GM12891 (cell line): ENCODE results near the gene NOL12.

Source experiments
- DNase-seq: peaks from one replicate; pipeline ENCODE4 v3.0.0; 2011; ENCODE audit warnings: low spot score; ENCODE audit not compliant: insufficient read length
- FAIRE-seq: peaks from 2 replicates; lab custom pipeline; 2011; peaks lifted over from hg19 to GRCh38; lab: Jason Lieb, UNC
- PAX5 ChIP-seq: IDR thresholded peaks from 2 replicates; pipeline ENCODE4 v1.6.1; 2011; ENCODE audit warnings: low read length, moderate library complexity, mild to moderate bottlenecking; ENCODE audit not compliant: insufficient read depth, severe bottlenecking
- POLR2A ChIP-seq: IDR thresholded peaks from 2 replicates; pipeline ENCODE4 v1.6.1; 2011; ENCODE audit warnings: low read depth, low read length, control low read depth
- POLR2AphosphoS5 ChIP-seq: IDR thresholded peaks from 2 replicates; pipeline ENCODE4 v1.6.1; 2011; ENCODE audit warnings: low read depth, low read length, control low read depth
- POU2F2 ChIP-seq: IDR thresholded peaks from 2 replicates; pipeline ENCODE4 v1.6.1; 2011; ENCODE audit warnings: low read depth, mild to moderate bottlenecking, control low read depth, low read length, moderate library complexity
- SPI1 ChIP-seq: IDR thresholded peaks from 2 replicates; pipeline ENCODE4 v1.6.1; 2011; ENCODE audit warnings: low read depth, low read length, control low read depth
- TAF1 ChIP-seq: IDR thresholded peaks from 2 replicates; pipeline ENCODE4 v1.6.1; 2011; ENCODE audit warnings: low read depth, low read length, control low read depth

The NOL12 gene

GRCh38 chr22:37733625-37734401, 47.7 kb downstream of the NOL12 start:
- TF ChIP-seq SPI1 (no peak), POU2F2 (no peak), POLR2AphosphoS5 (no peak), PAX5 (no peak)
- DNase-seq: no peak
- FAIRE-seq: no peak

GRCh38 chr22:37734402-37734700, 48.2 kb downstream of the NOL12 start:
- FAIRE-seq (no peak), DNase-seq (no peak)
- TF ChIP-seq SPI1 (no peak), TAF1 (no peak), POLR2AphosphoS5 (no peak), POLR2A (no peak), POU2F2 (no peak), PAX5 (no peak)

GRCh38 chr22:37734964-37735451, 48.9 kb downstream of the NOL12 start:
- FAIRE-seq (no peak), DNase-seq (no peak)
- no peak for TF ChIP-seq POLR2AphosphoS5
- TF ChIP-seq SPI1: no peak
- no peak for TF ChIP-seq POLR2A
- no peak for TF ChIP-seq PAX5
- no peak for TF ChIP-seq TAF1
- TF ChIP-seq POU2F2: no peak

GRCh38 chr22:37739035-37739434, 52.9 kb downstream of the NOL12 start:
- DNase-seq: no peak
- no peak for FAIRE-seq

GRCh38 chr22:37739611-37740049, 53.5 kb downstream of the NOL12 start:
- FAIRE-seq: no peak
- no peak for DNase-seq
- TF ChIP-seq TAF1 (no peak), POLR2AphosphoS5 (no peak), POU2F2 (no peak), PAX5 (no peak), POLR2A (no peak), SPI1 (no peak)

More at GRCh38 chr22:37739035-37739434, 52.9 kb downstream of the NOL12 start:
- TF ChIP-seq POLR2A: no peak
- no peak for TF ChIP-seq SPI1
- no peak for TF ChIP-seq PAX5
- no peak for TF ChIP-seq TAF1
- TF ChIP-seq POLR2AphosphoS5: no peak
- no peak for TF ChIP-seq POU2F2

- no peak for FAIRE-seq
- no peak for TF ChIP-seq POU2F2
- DNase-seq: no peak
These were observed 54.5 kb downstream of the NOL12 start for GRCh38 chr22:37740455-37741311.

GRCh38 chr22:37741312-37741795, 55.2 kb downstream of the NOL12 start:
- TF ChIP-seq POLR2A: no peak
- no peak for TF ChIP-seq POLR2AphosphoS5
- TF ChIP-seq POU2F2: no peak
- no peak for TF ChIP-seq TAF1
- TF ChIP-seq SPI1: no peak
- TF ChIP-seq PAX5: no peak
- no peak for FAIRE-seq
- DNase-seq: no peak

- DNase-seq (no peak), FAIRE-seq (no peak)
- TF ChIP-seq SPI1: no peak
- no peak for TF ChIP-seq TAF1
- no peak for TF ChIP-seq POLR2AphosphoS5
- TF ChIP-seq PAX5: no peak
- TF ChIP-seq POU2F2: no peak
- TF ChIP-seq POLR2A: no peak
These were observed 56.4 kb downstream of the NOL12 start for GRCh38 chr22:37742376-37743171.
